Vagina (tissue), 2 donors: Measurements from ENCODE around the gene PRR19.

Experiments
- CTCF ChIP-seq, 3 experiments: fragments of 450-650 bp in 2 of 3; fragments of 200-600 bp in 1 of 3; sonication (generic) in 1 of 3; IDR thresholded peaks; one replicate each; pipeline ENCODE4 v1.5.1; 2017 to 2019; ENCODE audit warnings: antibody characterized with exemption in 3 of 3, mild to moderate bottlenecking in 2 of 3, moderate library complexity in 2 of 3
- POLR2A ChIP-seq, 2 donors: fragments of 450-650 bp; IDR thresholded peaks; one replicate each; pipeline ENCODE4 v1.6.1; 2017; ENCODE audit warnings: antibody characterized with exemption in 2 of 2, mild to moderate bottlenecking in 2 of 2, moderate library complexity in 2 of 2

GRCh38 chr19:42309686-42310085 is 7.8 kb downstream of the PRR19 start:
- TF ChIP-seq CTCF (IDR thresholded peaks at IDR 0.05) (no peak), POLR2A (IDR thresholded peaks at IDR 0.05) (no peak)
